ENCODE data around the gene LIPH.
"Not testable (repeated sequence)": the region's sequence is repeated elsewhere in the genome, so short reads cannot be mapped to it uniquely, and the experiment has no call there.

The LIPH gene
- 0 to 0.36 (median 0.04) reads per million in 4 experiments for total RNA-seq

- DNase-seq = no peak
Observed at GRCh38 chr3:185552358-185552877, at the start of gene LIPH. Gene LIPH (minus strand): TSS chr3:185552588. CDS start chr3:185552471, 117 bp downstream.

- DNase-seq = no peak
Observed at GRCh38 chr3:185595526-185595925, 43.1 kb upstream of the LIPH start.

- no peak for DNase-seq
Observed at GRCh38 chr3:185594073-185594472, 41.7 kb upstream of the LIPH start.

- DNase-seq = no peak
Observed at GRCh38 chr3:185586686-185587039, 34.3 kb upstream of the LIPH start.

- DNase-seq = peak; percentile 98
Observed at GRCh38 chr3:185585859-185586685, 33.7 kb upstream of the LIPH start, which contains the start of gene SENP2. Gene SENP2 (plus strand): TSS chr3:185586295. CDS start chr3:185586414, 119 bp downstream.

GRCh38 chr3:185585518-185585858, 33.1 kb upstream of the LIPH start:
- no peak for DNase-seq

GRCh38 chr3:185584686-185585085, 32.3 kb upstream of the LIPH start:
- no peak for DNase-seq

- DNase-seq = no peak
Observed at GRCh38 chr3:185583925-185584324, 31.5 kb upstream of the LIPH start.

- no peak for DNase-seq
Observed at GRCh38 chr3:185582871-185583270, 30.5 kb upstream of the LIPH start.

- no peak for DNase-seq
Observed at GRCh38 chr3:185582236-185582635, 29.8 kb upstream of the LIPH start.

GRCh38 chr3:185575108-185575869, 22.9 kb upstream of the LIPH start:
- peak; percentile 18 for DNase-seq

GRCh38 chr3:185572183-185572582, 19.8 kb upstream of the LIPH start:
- no peak for DNase-seq

- no peak for DNase-seq
Observed at GRCh38 chr3:185561958-185562357, 9.6 kb upstream of the LIPH start.

GRCh38 chr3:185561374-185561943, 9.1 kb upstream of the LIPH start:
- no peak for DNase-seq

- no peak for DNase-seq
Observed at GRCh38 chr3:185560676-185561075, 8.3 kb upstream of the LIPH start.

GRCh38 chr3:185559706-185560090, 7.3 kb upstream of the LIPH start:
- no peak for DNase-seq

GRCh38 chr3:185558395-185558794, 6.0 kb upstream of the LIPH start:
- no peak for DNase-seq

GRCh38 chr3:185556640-185557039, 4.3 kb upstream of the LIPH start:
- not testable (repeated sequence) for DNase-seq

- DNase-seq = no peak
Observed at GRCh38 chr3:185555860-185556347, 3.5 kb upstream of the LIPH start.

GRCh38 chr3:185555101-185555501, 2.7 kb upstream of the LIPH start:
- DNase-seq = no peak

GRCh38 chr3:185549651-185550111, 2.7 kb downstream of the LIPH start:
- no peak for DNase-seq

GRCh38 chr3:185549122-185549521, 3.3 kb downstream of the LIPH start:
- no peak for DNase-seq

GRCh38 chr3:185540695-185541094, 11.7 kb downstream of the LIPH start:
- DNase-seq = no peak

Measured in effector CD8-positive, alpha-beta T cell (primary cell).